Calu3 (cell line): ENCODE measurements around the gene HYI. TPM values are rescaled to one million over a fixed set of nuclear protein-coding genes. Genes with fewer than 3 reads are reported as not detected.

Source experiments
- BruUV-seq: library from RNA; stranded (reverse); fragments of 400-500 nt; replicated peaks from 2 replicates; lab custom pipeline; 2021; lab: Mats Ljungman, UMichigan
- CTCF ChIA-PET: fragments of 300-600 bp; sonication (Branson Sonifier 250); formaldehyde crosslinking; loops from one replicate; lab custom pipeline; 2022; ENCODE audit warnings: antibody characterized with exemption; lab: Charles Lee
- DNase-seq: peaks from one replicate; pipeline ENCODE4 v3.0.0; 2022
- H3K27ac Mint-ChIP-seq: one replicate; pipeline ENCODE4 v1.8.0; 2022; ENCODE audit warnings: mixed read lengths; ENCODE audit not compliant: unreplicated experiment
- H3K27me3 Mint-ChIP-seq: one replicate; pipeline ENCODE4 v1.8.0; 2022; ENCODE audit warnings: mixed read lengths; ENCODE audit not compliant: unreplicated experiment
- H3K36me3 Mint-ChIP-seq: one replicate; pipeline ENCODE4 v1.8.0; 2022; ENCODE audit warnings: mild to moderate bottlenecking, moderate library complexity, mixed read lengths; ENCODE audit not compliant: insufficient read depth, unreplicated experiment
- H3K4me1 Mint-ChIP-seq: one replicate; pipeline ENCODE4 v1.8.0; 2022; ENCODE audit warnings: mild to moderate bottlenecking, low read depth, mixed read lengths; ENCODE audit not compliant: unreplicated experiment
- H3K4me3 Mint-ChIP-seq: one replicate; pipeline ENCODE4 v1.8.0; 2022; ENCODE audit warnings: mild to moderate bottlenecking, low read depth, moderate library complexity, mixed read lengths; ENCODE audit not compliant: unreplicated experiment
- H3K9me3 Mint-ChIP-seq: one replicate; pipeline ENCODE4 v1.8.0; 2022; ENCODE audit warnings: low read depth, mixed read lengths; ENCODE audit not compliant: unreplicated experiment
- CTCF ChIP-seq: fragments of 200-600 bp; IDR thresholded peaks from one replicate; pipeline ENCODE4 v1.8.0; 2022; ENCODE audit warnings: antibody characterized with exemption; ENCODE audit not compliant: unreplicated experiment
- intact Hi-C: fragments of 100-400 bp; cut with micrococcal nuclease; formaldehyde crosslinking; loops from one replicate; pipeline ENCODE4 v1.10.0; 2022; ENCODE audit not compliant: unreplicated experiment
- total RNA-seq: library from RNA; stranded (reverse); gene quantifications from 2 replicates; pipeline ENCODE4 v1.2.3, GENCODE V29; 2022

Gene HYI
- total RNA-seq, 1 experiment from 2014 or later = 67.4 TPM

GRCh38 chr1:43439781-43440180, 13.9 kb downstream of the HYI start:
- Mint-ChIP-seq H3K4me1 (peaks cover 6% of the 10 kb centered on the region), H3K4me3 (no peak overlapping the region), H3K36me3 (peaks cover 44% of the 10 kb centered on the region), H3K9me3 (no peaks in the 10 kb centered on the region), H3K27ac (no peak overlapping the region), H3K27me3 (no peaks in the 10 kb centered on the region)
- intact Hi-C loops = no loop called here
- no peak for TF ChIP-seq CTCF
- CTCF ChIA-PET = interaction anchor here (0.7 kb wide), 1 partner anchor 14 kb away, joined by 3 read pairs; no protein-coding TSS in a partner anchor
- no peak for DNase-seq
- BruUV-seq = no TSS peak

GRCh38 chr1:43438953-43439581, 14.7 kb downstream of the HYI start:
- intact Hi-C loops = no loop called here
- Mint-ChIP-seq H3K4me1 (no peaks in the 10 kb centered on the region), H3K27ac (no peak overlapping the region), H3K36me3 (peaks cover 46% of the 10 kb centered on the region), H3K27me3 (no peaks in the 10 kb centered on the region), H3K4me3 (no peak overlapping the region), H3K9me3 (no peaks in the 10 kb centered on the region)
- CTCF ChIA-PET = no interaction called here
- TF ChIP-seq CTCF = no peak
- no TSS peak for BruUV-seq
- no peak for DNase-seq

- H3K36me3 Mint-ChIP-seq = peaks cover 44% of the 10 kb centered on the region
- no peaks in the 10 kb centered on the region for H3K4me1 Mint-ChIP-seq
- CTCF ChIA-PET = no interaction called here
- no peaks in the 10 kb centered on the region for H3K27me3 Mint-ChIP-seq
- DNase-seq = no peak
- TF ChIP-seq CTCF = no peak
- BruUV-seq = no TSS peak
- H3K9me3 Mint-ChIP-seq = no peaks in the 10 kb centered on the region
- no peak overlapping the region for H3K27ac Mint-ChIP-seq
- H3K4me3 Mint-ChIP-seq = no peak overlapping the region
- intact Hi-C loops = no loop called here
Observed at GRCh38 chr1:43438576-43438952, 15.2 kb downstream of the HYI start.

GRCh38 chr1:43438006-43438405, 15.7 kb downstream of the HYI start:
- Mint-ChIP-seq H3K36me3 (peaks cover 44% of the 10 kb centered on the region), H3K4me1 (no peaks in the 10 kb centered on the region), H3K27me3 (no peaks in the 10 kb centered on the region), H3K9me3 (no peaks in the 10 kb centered on the region), H3K4me3 (no peak overlapping the region), H3K27ac (no peak overlapping the region)
- no peak for TF ChIP-seq CTCF
- no peak for DNase-seq
- intact Hi-C loops = no loop called here
- CTCF ChIA-PET = no interaction called here
- no TSS peak for BruUV-seq
